T-cell (primary cell): ENCODE data around the gene FBXO3. TPM values are rescaled to one million over a fixed set of nuclear protein-coding genes. Genes with fewer than 3 reads are reported as not detected.
"Not testable (repeated sequence)": the region's sequence is repeated elsewhere in the genome, so short reads cannot be mapped to it uniquely, and the experiment has no call there.

Source experiments
- ATAC-seq, 4 experiments: fragments of 200-7000 bp in 3 of 4; fragments of 150-1000 bp in 1 of 4; cut with Tn5 transposase; replicated peaks in 1 of 4; 1 replicate in 3 of 4; 2 replicates in 1 of 4; pipeline ENCODE4 v1.10.0; 2021; ENCODE audit warnings: moderate library complexity in 3 of 4, mild to moderate bottlenecking in 2 of 4, moderate number of reproducible peaks in 1 of 4
- CTCF ChIA-PET, 2 donors: fragments of 300-600 bp; sonication (Branson Sonifier 250); formaldehyde crosslinking; loops; one replicate each; lab custom pipeline; 2022; ENCODE audit warnings: antibody characterized with exemption in 2 of 2; lab: Charles Lee
- POLR2A ChIA-PET, 2 donors: fragments of 300-600 bp; sonication (Branson Sonifier 250); formaldehyde crosslinking; loops; one replicate each; lab custom pipeline; 2022; ENCODE audit warnings: antibody characterized with exemption in 2 of 2; lab: Charles Lee
- DNase-seq, 35 experiments: peaks; one replicate each; pipeline versions ENCODE4 v3.0.0 to v3.0.0-alpha.2; 2013 to 2023
- H3K27ac ChIP-seq: one replicate; pipeline ENCODE4 v1.5.1; 2013; ENCODE audit warnings: low read length
- H3K27me3 ChIP-seq, 2 experiments: replicated peaks in 1 of 2; 1 replicate in 1 of 2; 2 replicates in 1 of 2; pipeline versions ENCODE4 v1.6.1 to v1.7.0; 2013; ENCODE audit warnings: low read length in 1 of 2, mixed read lengths in 1 of 2; ENCODE audit not compliant: control insufficient read depth in 2 of 2, insufficient read depth in 2 of 2; ENCODE audit errors: extremely low read depth in 1 of 2
- H3K36me3 ChIP-seq, 2 donors: 1 replicate in 1 of 2; 2 replicates in 1 of 2; pipeline versions ENCODE4 v1.6.1 to v1.7.0; 2013; ENCODE audit warnings: low read length in 1 of 2; ENCODE audit not compliant: control insufficient read depth in 2 of 2, insufficient read depth in 1 of 2; ENCODE audit errors: extremely low read depth in 1 of 2
- H3K4me1 ChIP-seq, 2 experiments: 1 replicate in 1 of 2; 2 replicates in 1 of 2; pipeline versions ENCODE4 v1.6.1 to v1.7.0; 2013; ENCODE audit warnings: low read length in 2 of 2, mixed read lengths in 1 of 2; ENCODE audit not compliant: insufficient read depth in 2 of 2, control insufficient read depth in 1 of 2; ENCODE audit errors: extremely low read depth in 1 of 2
- H3K4me3 ChIP-seq, 2 donors: 1 replicate in 1 of 2; 2 replicates in 1 of 2; pipeline versions ENCODE4 v1.5.1 to v1.7.0; 2013; ENCODE audit warnings: mild to moderate bottlenecking in 2 of 2, low read length in 1 of 2, moderate library complexity in 1 of 2; ENCODE audit not compliant: control insufficient read depth in 1 of 2; ENCODE audit errors: extremely low read depth in 1 of 2
- H3K9me3 ChIP-seq: 2 replicates; pipeline ENCODE4 v1.7.0; 2013
- H3K27ac Mint-ChIP-seq, 2 donors: one replicate each; pipeline ENCODE4 v1.8.0; 2020 to 2021; ENCODE audit warnings: mild to moderate bottlenecking in 2 of 2, mixed read lengths in 2 of 2
- H3K27me3 Mint-ChIP-seq, 2 donors: one replicate each; pipeline ENCODE4 v1.8.0; 2021 to 2022; ENCODE audit warnings: mixed read lengths in 2 of 2
- H3K36me3 Mint-ChIP-seq: one replicate; pipeline ENCODE4 v1.8.0; 2021; ENCODE audit warnings: mixed read lengths
- H3K4me1 Mint-ChIP-seq, 3 donors: one replicate each; pipeline ENCODE4 v1.8.0; 2020 to 2022; ENCODE audit warnings: mixed read lengths in 3 of 3, mild to moderate bottlenecking in 1 of 3
- H3K4me3 Mint-ChIP-seq, 3 donors: one replicate each; pipeline ENCODE4 v1.8.0; 2020 to 2022; ENCODE audit warnings: mild to moderate bottlenecking in 3 of 3, mixed read lengths in 3 of 3, moderate library complexity in 3 of 3
- H3K9me3 Mint-ChIP-seq, 3 donors: one replicate each; pipeline ENCODE4 v1.8.0; 2020 to 2022; ENCODE audit warnings: mixed read lengths in 3 of 3
- WGBS: methylation state at CpG from one replicate; pipeline ENCODE4 v1.1.5; 2013; ENCODE audit warnings: missing lambda C conversion rate; ENCODE audit not compliant: insufficient coverage; 5-methylcytosine and 5-hydroxymethylcytosine counted together
- total RNA-seq, 35 experiments: library from RNA in 6 of 35; stranded (reverse) in 6 of 35; fragments of 120-200 nt in 1 of 35; gene quantifications; one replicate each; pipeline versions ENCODE4 v1.2.1 to v1.2.4 and lab custom pipeline; 2013 to 2026

The FBXO3 gene
- total RNA-seq, 5 donors from 2014 or later (not counting 1 experiment from before 2014, with no cell fraction given), result 37.1 to 60.0 (median 41.1) TPM

DNA sequence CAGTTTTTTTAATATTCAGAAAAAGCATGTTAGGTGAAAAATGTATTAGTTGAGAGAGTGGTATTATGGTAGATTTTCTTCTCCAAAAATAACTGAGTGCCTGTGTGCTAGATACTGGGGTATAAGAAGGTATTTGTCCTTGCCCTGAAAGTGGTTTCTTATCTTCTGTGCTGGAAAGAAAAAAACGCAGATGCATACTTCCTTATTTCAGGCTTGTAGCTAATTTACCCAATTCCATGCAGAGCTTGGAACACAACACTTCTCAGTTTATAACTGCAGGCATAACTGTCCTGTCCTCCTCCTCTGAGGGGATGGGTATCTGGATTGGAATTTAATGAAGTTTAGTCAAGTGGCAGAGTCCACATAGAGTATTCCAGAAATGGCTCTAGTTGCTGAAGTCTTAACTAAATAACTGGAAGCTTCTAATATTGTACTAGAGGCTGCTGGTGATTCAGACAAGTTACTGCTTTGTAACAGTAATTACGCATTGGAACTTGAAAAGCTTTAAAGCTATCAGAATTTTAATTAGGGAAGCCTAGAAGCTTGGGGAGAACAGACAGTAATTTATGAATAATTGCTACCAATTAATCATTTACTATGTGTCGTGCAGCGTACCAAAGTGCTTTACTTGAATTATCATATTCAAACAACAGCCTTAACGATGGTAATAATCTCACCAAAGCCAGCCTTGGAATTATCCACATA, 61.0 kb downstream of the FBXO3 start:
- no peaks in the 10 kb centered on the region for H3K27me3 Mint-ChIP-seq
- Histone ChIP-seq H3K27me3 (no peaks in the 10 kb centered on the region), H3K4me1 (no peaks in the 10 kb centered on the region), H3K27ac (no peak overlapping the region), H3K9me3 (no peaks in the 10 kb centered on the region), H3K36me3 (peaks cover 0 to 20% of the 10 kb centered on the region in 2 donors), H3K4me3 (no peak overlapping the region)
- POLR2A ChIA-PET, result no interaction called here
- no peak for ATAC-seq
- peaks cover 48% of the 10 kb centered on the region for H3K36me3 Mint-ChIP-seq
- CTCF ChIA-PET, result interaction anchor here in 1 of 2 donors (0.6 to 2.1 kb wide), 2 partner anchors 29 to 130 kb away, joined by 3 to 11 read pairs; no protein-coding TSS in a partner anchor
- no peak overlapping the region for H3K27ac Mint-ChIP-seq
- no peaks in the 10 kb centered on the region for H3K4me1 Mint-ChIP-seq
- no peak for DNase-seq
- H3K4me3 Mint-ChIP-seq, result no peak overlapping the region
- no peaks in the 10 kb centered on the region for H3K9me3 Mint-ChIP-seq
- WGBS, result 100% methylated on average over 1 of the region's 5 CpGs

DNA sequence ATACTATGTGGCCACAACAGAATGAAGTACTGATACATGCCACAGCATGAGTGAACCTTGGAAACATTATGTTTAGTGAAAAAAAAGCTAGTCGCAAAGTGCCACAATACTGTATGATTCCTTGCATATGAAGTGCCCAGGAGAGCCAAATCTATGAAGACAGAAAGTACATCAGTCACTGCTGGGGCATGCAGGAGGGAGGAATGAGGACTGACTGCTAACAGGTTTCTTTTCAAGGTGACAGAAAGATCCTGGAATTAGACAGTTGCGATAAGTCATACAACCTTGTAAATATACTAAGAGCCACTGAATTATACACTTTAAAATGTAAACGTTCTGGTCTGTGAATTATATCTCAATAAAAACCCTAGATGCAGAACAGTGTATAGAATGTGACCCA, 61.9 kb downstream of the FBXO3 start:
- no peaks in the 10 kb centered on the region for H3K27me3 Mint-ChIP-seq
- no peak overlapping the region for H3K27ac Mint-ChIP-seq
- 100% methylated on average over 1 of the region's 3 CpGs for WGBS
- H3K27ac ChIP-seq, result no peak overlapping the region
- no peak for ATAC-seq
- no peaks in the 10 kb centered on the region for H3K9me3 ChIP-seq
- H3K9me3 Mint-ChIP-seq, result no peaks in the 10 kb centered on the region
- H3K36me3 Mint-ChIP-seq, result peaks cover 46% of the 10 kb centered on the region
- no peak for DNase-seq
- no peak overlapping the region for H3K4me3 ChIP-seq
- CTCF ChIA-PET, result no interaction called here
- H3K4me1 ChIP-seq, result no peaks in the 10 kb centered on the region
- H3K4me1 Mint-ChIP-seq, result no peaks in the 10 kb centered on the region
- POLR2A ChIA-PET, result no interaction called here
- no peak overlapping the region for H3K4me3 Mint-ChIP-seq
- H3K36me3 ChIP-seq, result peaks cover 0 to 20% of the 10 kb centered on the region in 2 donors
- H3K27me3 ChIP-seq, result no peaks in the 10 kb centered on the region

DNA sequence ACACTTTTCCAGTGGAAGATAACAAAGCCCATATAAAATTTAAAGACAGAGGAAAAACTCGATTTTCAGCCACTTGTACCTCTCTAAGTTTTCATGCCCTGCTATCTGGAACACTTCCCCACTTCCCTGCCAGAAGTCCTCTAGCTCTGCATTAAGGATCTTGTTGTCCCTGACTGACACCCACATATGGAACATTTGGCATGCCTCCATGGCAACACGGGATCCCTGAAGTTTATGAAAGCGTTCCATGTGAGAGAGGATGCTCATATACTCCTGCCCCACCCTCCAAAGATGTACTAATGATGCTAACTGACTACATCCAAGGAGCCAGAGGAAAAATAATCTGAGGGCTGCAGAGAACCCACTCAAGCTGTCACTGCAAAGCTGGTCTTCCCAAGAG, 64.9 kb downstream of the FBXO3 start:
- ATAC-seq (no peak), DNase-seq (no peak)
- Mint-ChIP-seq H3K36me3 (peaks cover 32% of the 10 kb centered on the region), H3K27ac (no peak overlapping the region), H3K9me3 (no peaks in the 10 kb centered on the region), H3K4me1 (peaks cover 3 to 8% (median 7%) of the 10 kb centered on the region in 3 donors), H3K27me3 (no peaks in the 10 kb centered on the region), H3K4me3 (no peak overlapping the region)
- H3K4me1 ChIP-seq, result no peaks in the 10 kb centered on the region
- 100% methylated on average over 2 of the region's 3 CpGs for WGBS
- no peaks in the 10 kb centered on the region for H3K27me3 ChIP-seq
- H3K9me3 ChIP-seq, result no peaks in the 10 kb centered on the region
- H3K36me3 ChIP-seq, result peaks cover 0 to 17% of the 10 kb centered on the region in 2 donors
- H3K27ac ChIP-seq, result no peak overlapping the region
- ChIA-PET POLR2A (no interaction called here), CTCF (interaction anchor here (0.6 to 1.4 kb wide), 2 partner anchors 11 to 33 kb away, joined by 3 to 4 read pairs; no protein-coding TSS in a partner anchor)
- H3K4me3 ChIP-seq, result no peak overlapping the region

DNA sequence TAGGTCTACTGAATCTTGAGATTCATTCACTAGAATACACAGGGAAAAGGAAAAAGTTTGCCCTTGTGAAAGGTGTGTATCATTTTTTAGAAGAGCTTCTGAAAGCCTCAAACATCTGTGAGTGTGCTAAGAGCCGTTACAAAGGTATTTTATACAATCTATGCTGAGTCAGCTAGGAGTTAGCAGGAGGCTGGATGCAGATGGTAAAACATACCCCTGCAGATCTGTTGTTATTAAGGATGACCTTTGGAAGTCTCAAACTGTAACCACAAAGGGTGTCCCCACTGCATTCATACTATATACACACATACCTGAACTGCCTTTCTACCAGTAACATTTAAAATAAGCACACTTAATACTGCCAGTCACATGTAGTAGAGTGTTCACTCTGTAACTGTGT, 65.3 kb downstream of the FBXO3 start:
- Mint-ChIP-seq H3K36me3 (peaks cover 29% of the 10 kb centered on the region), H3K9me3 (no peaks in the 10 kb centered on the region), H3K4me3 (no peak overlapping the region), H3K27me3 (no peaks in the 10 kb centered on the region), H3K4me1 (peaks cover 3 to 8% (median 7%) of the 10 kb centered on the region in 3 donors), H3K27ac (no peak overlapping the region)
- CTCF ChIA-PET, result interaction anchor here in 1 of 2 donors (0.6 kb wide), 3 partner anchors 11 to 1753 kb away, joined by 3 to 5 read pairs (median 4); no protein-coding TSS in a partner anchor
- POLR2A ChIA-PET, result no interaction called here
- no peak for DNase-seq
- Histone ChIP-seq H3K27me3 (no peaks in the 10 kb centered on the region), H3K36me3 (peaks cover 0 to 17% of the 10 kb centered on the region in 2 donors), H3K9me3 (no peaks in the 10 kb centered on the region), H3K4me1 (no peaks in the 10 kb centered on the region), H3K27ac (no peak overlapping the region), H3K4me3 (no peak overlapping the region)
- ATAC-seq, result no peak
- no CpG with 5 or more reads among the region's 1 CpG for WGBS

DNA sequence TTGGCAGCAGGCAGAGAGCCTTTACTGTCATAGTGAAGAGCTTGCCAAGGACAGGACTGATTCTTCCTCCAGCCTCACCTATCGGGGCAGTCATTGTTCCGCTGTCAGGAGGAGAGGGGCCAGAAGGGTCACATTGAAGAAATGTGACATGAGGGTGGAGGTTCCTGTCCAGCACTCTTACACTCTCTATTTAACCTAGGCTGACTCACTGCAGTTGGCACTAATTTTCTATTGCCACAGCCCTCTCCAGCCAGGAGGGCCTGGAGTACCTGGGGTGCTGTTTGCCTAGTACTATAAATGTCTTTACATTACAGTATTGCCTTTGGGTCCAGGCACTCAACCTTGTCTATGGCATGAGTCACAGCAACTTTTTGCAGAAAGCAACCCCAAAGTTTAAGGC, 66.5 kb downstream of the FBXO3 start:
- H3K9me3 Mint-ChIP-seq, result not testable (repeated sequence)
- no CpG with 5 or more reads among the region's 2 CpGs for WGBS
- CTCF ChIA-PET, result interaction anchor here (0.6 to 1.9 kb wide), 2 partner anchors 9 to 35 kb away, joined by 4 to 6 read pairs; no protein-coding TSS in a partner anchor

GRCh38 chr11:33706966-33707365, 67.4 kb downstream of the FBXO3 start:
- DNase-seq, result no peak
- POLR2A ChIA-PET, result no interaction called here
- WGBS, result 100% methylated on average over 1 of the region's 2 CpGs

More for the DNA sequence above, 66.5 kb downstream of the FBXO3 start:
- not testable (repeated sequence) for ATAC-seq, H3K4me1 Mint-ChIP-seq, H3K27me3 ChIP-seq, H3K9me3 ChIP-seq, H3K27me3 Mint-ChIP-seq, H3K27ac Mint-ChIP-seq, H3K27ac ChIP-seq, H3K4me3 ChIP-seq, DNase-seq, H3K4me3 Mint-ChIP-seq, H3K4me1 ChIP-seq
- peaks cover 0 to 13% of the 10 kb centered on the region in 2 donors for H3K36me3 ChIP-seq
- POLR2A ChIA-PET, result interaction anchor here in 1 of 2 donors (0.6 kb wide), 1 partner anchor 670 kb away, joined by 5 read pairs; no protein-coding TSS in a partner anchor
- H3K36me3 Mint-ChIP-seq, result peaks cover 27% of the 10 kb centered on the region

More at GRCh38 chr11:33706966-33707365, 67.4 kb downstream of the FBXO3 start:
- no peak for ATAC-seq
- Histone ChIP-seq H3K4me3 (no peak overlapping the region), H3K27me3 (no peaks in the 10 kb centered on the region), H3K9me3 (no peaks in the 10 kb centered on the region), H3K4me1 (no peaks in the 10 kb centered on the region), H3K36me3 (peaks cover 0 to 13% of the 10 kb centered on the region in 2 donors), H3K27ac (no peak overlapping the region)
- Mint-ChIP-seq H3K4me1 (peaks cover 3 to 8% (median 7%) of the 10 kb centered on the region in 3 donors), H3K36me3 (peaks cover 23% of the 10 kb centered on the region), H3K9me3 (no peaks in the 10 kb centered on the region), H3K27me3 (no peaks in the 10 kb centered on the region), H3K4me3 (no peak overlapping the region), H3K27ac (no peak overlapping the region)
- CTCF ChIA-PET, result interaction anchor here in 1 of 2 donors (1.9 kb wide), 1 partner anchor 35 kb away, joined by 6 read pairs; no protein-coding TSS in a partner anchor
